HG03025 (cell line): Measurements from ENCODE around the gene PSIP1.
"Not testable (repeated sequence)": the region's sequence is repeated elsewhere in the genome, so short reads cannot be mapped to it uniquely, and the experiment has no call there.

Experiments
- ATAC-seq: cut with Tn5 transposase; IDR thresholded peaks from one replicate; pipeline ENCODE4 v1.9.1; 2021; ENCODE audit warnings: mild to moderate bottlenecking, moderate library complexity; ENCODE audit not compliant: unreplicated experiment, low FRiP score

The PSIP1 gene

DNA sequence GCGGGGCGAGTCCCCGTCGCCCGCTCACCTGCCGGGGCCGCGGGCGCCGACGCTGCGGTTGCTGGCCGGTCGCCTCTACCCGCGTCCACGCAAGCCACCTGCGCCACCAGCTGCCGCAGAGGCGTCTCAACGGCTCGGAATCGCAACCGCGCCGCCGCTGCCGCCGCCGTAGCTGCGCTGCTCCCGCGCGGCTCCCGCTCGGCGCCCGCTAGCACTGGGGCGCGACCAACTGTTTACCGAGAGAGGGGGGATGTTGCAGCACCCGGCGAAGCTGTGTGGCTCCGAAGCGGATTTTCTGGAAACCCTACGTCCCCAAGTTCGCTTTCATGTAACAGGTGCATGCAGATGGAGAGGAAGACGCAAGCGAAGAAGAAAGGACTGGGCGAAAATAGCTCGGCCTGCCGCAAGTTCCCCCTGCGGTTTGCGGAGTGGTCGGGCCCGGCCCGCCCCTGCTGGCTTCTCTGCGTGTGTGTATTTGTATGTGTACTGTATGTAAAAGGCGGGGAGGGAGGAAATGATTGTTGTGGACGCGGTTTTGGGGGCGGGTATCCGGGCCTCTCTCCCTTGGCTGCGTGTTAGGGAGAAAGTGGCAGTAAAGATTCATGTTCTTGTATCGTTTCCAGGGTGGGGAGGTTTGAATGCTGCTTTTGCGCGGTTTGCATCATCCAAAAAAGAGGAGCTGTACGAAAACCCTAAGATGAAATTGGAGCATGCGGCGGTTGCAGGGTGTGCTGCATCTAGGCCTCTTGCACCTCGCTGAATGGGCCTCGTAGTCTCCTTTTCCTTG, at the start of gene PSIP1:
TSS of gene PSIP1 (minus strand) at position 182 of the 787 bp plus-strand sequence. CDS start 782 bp downstream, outside the sequence.
- ATAC-seq, result peak; percentile 78

DNA sequence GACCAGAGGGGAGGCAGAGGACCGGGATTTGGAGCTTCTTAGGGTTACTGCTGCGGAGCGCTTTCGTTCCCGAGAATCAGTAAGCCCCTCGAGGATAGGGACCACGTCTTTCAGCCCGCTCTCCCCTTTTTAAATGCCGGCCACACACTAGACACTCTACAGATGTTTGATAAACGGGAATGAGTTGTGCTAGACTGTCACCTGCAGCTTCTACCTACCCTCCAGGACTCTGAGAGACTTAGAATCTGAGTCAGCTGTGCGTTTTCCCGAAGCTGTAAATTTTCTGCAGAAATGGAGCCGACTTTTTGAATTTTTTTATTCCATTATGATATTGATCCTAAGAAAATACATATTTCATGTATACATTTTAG, 42.7 kb upstream of the PSIP1 start:
- peak; percentile 19 for ATAC-seq

DNA sequence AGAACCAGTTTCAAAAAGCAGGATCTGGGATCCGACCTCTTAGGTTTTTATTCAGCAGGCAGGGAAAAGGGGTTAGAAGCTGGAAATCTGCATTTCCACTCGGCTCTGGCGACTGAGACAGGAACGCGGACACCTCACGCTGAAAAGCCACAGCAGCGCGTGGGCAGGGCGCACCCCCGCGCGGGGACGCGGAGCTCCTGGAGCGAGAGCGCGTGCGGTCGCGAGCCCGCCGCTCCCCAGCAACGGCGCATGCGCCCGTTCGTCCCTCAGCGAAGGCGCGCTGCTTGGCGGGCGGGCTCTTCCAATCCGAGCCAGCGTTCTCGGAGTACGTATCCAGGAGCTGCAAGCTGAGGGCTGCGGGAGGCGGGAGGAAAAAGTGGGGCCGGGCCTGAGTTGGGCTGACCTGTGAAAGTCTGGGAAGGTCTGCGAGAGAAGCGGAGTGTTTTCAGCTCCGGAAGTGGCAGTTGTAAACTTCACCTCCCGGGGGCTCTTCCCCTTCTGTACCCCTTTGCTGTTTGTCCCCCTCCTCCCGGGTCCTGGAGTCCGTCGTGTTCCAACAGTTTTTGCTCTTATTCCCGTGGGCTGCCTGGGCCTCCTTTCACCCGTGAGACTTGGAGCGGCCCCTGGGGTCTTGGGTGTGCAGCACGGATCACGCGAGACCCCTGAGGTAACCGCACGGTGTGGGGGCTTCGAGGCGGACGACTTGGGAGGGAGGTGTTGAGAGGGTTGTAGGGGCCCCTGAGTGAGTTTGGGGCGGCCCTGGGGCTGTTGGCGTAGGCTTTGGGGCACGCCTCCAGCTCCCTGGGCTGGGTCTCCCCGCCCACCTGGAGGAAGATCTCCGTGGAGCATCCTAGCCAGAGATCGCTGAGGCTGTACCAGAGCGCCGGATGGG, 42.1 kb upstream of the PSIP1 start, which contains the start of gene CCDC171:
TSS of gene CCDC171 (plus strand) at position 408 of the 892 bp plus-strand sequence. CDS start 11,046 bp downstream, outside the sequence.
- peak; percentile 79 for ATAC-seq

DNA sequence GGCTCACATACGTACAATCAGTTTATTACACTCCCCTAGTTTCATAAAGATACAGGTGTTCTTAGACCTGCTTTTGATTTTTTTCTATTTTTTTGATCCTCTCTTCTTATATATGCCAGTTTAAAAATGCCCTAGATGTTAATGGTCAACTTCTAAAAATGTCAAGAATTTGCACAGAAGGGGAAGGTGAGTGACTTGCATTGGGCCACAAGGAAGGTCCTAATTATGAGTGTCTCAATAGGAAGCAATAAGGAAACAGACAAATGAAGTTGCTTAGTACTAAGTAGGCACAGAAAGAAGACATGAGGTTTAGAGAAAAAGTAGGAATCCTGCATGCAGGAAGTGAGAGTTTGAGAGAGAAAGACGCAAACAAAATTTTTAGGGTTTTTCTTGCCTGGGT, 38.8 kb upstream of the PSIP1 start:
- ATAC-seq, result no peak

DNA sequence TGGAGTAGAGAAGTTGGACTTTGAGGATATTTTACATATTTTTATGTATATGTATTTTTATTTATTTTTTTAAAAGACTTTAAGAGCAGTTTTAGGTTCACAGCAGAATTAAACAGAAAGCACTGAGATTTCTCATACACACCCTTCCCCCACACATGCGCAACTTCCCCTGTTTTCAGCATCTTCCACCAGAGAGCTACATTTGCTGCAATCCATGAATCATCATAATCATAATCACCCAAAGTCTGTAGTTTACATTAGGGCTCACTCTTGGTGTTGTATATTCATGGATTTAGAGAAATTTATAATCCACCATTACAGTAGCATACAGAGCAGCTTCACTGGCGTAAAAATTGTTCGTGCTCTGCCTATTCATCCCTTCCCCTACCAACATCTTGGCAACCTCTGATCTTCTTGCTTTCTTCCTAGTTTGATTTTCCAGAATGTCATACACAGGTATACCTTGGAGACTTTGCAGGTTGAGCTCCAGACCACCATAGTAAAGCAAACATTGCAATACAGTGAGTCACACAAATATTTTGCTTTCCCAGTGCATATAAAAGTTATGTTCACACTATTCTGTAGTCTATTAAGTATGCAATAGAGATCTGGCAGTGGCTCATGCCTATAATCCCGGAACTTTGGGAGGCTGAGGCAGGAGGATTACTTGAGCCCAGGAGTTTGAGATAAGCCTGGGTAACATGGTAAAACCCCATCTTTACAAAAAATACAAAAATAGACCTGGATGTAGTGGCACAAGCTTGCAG, 32.5 kb upstream of the PSIP1 start:
- ATAC-seq, result no peak

DNA sequence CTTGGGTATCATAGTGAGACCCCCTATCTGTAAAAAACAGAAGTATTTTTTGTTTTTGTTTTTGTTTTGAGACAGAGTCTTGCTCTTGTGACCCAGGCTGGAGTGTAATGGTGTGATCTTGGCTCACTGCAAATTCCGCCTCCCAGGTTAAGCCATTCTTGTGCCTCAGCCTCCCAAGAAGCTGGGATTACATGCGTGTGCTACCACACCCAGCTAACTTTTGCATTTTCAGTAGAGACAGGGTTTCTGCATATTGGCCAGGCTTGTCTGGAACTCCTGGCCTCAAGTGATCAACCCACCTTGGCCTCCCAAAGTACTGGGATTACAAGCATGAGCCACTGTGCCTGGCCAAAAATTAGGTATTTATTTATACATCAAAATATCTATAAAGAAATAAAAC, 31.9 kb upstream of the PSIP1 start:
- no peak for ATAC-seq

DNA sequence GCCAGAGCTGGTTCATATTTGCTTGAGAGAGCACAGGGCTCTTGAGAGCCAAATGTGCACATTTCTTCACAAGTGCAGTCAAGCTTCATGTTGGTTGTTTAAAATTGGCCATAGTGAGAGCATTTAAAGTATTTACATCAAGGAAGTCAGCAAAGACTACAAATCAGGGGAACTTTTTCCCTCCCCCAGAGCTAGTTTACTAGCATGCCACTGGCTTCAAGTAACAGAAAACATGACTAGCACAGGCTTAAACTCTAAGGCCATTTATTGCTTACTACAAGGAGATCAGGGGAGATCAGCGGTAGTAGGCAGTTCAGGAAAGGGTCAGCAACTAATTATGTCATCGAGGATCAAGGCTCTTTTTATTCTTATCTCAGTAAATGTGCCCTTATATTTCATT, 31.1 kb upstream of the PSIP1 start:
- ATAC-seq, result no peak

DNA sequence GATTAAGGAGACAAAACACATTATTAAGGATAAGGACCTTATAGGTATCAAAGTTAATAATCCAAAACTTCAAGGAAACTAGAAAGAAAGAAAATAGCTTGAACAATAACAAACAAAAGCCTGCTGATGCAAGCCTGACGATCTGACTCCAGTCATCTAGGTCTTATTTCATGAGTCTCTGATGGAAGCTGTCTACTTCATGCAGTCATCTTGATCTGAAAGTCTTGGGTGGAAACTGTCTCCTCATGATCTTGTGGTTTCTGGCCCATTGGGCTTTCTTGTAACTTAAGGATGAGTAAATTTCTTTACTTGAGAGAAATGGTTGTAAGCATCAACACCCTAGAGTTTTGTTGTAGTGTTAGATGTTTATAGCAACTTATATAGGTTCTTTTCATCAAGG, 20.6 kb upstream of the PSIP1 start:
- ATAC-seq, result no peak

DNA sequence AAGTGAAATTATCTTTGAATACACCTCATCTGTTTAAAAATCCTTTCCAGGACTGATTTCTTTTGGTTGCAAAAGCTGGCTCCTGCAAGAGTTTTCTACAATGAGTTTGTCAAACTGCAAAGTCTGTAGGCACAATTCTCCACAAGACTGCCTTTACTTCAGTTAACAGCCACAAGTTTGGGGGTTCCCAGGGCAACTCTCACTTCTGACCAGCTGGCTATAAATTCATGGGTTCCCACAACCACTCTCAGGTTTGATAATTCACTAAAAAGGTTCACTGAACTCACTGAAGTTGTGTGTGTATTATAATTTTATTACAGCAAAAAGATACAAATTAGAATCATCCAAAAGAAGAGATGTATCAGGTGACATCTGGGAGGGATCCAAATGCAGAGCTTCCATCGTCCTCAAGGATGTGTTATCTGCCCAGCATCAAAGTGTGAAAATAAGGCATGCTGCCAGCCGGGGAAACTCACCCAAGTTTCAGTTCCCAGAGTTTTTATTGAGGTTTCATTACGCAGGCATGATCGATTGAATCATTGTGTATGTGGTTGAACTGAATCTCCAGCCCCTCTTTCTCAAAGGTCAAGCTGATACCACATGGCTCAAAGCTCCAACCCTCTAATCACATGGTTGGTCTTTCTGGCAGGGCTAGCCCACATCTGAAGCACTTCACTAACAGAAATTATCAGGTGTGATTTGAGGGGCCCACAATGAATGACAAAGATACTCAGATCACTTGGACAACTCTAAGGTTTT, 19.0 kb upstream of the PSIP1 start:
- peak; percentile 80 for ATAC-seq

DNA sequence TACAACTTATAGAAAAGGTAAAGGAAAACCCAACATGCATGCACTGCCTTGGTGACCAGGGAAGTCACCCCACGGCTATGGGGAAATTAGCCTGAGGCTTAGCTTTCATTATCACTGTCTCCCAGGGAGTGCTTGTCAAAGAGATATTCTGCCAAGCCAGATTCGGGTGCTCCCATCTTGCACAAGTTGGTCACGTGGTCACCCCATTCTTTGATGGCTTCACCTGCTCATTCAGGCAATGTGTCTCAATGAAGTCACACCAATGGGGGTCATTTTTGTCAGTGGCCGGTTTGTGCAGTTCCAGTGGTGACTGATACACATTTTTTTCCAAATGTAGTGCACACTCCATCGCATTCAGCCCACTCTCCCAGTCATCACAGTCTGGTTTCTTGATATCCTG, 16.3 kb upstream of the PSIP1 start:
- not testable (repeated sequence) for ATAC-seq

DNA sequence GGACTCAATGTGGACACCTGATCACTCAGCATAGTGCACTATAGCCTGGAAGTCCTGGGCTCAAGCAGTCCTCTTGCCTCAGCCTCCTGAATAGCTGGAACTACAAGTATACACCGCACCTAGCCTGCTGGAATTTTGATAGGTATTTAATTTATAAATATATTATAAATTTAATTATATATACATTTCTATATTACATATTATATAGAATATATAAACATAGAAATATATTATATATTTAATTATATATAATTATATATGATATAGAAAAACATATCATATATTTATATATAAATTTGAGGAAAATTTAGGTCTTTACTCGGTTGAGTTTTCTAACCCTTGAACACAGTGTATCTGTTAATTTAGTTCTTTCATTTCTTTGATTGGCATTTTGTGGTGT, 15.2 kb upstream of the PSIP1 start:
- ATAC-seq, result no peak

DNA sequence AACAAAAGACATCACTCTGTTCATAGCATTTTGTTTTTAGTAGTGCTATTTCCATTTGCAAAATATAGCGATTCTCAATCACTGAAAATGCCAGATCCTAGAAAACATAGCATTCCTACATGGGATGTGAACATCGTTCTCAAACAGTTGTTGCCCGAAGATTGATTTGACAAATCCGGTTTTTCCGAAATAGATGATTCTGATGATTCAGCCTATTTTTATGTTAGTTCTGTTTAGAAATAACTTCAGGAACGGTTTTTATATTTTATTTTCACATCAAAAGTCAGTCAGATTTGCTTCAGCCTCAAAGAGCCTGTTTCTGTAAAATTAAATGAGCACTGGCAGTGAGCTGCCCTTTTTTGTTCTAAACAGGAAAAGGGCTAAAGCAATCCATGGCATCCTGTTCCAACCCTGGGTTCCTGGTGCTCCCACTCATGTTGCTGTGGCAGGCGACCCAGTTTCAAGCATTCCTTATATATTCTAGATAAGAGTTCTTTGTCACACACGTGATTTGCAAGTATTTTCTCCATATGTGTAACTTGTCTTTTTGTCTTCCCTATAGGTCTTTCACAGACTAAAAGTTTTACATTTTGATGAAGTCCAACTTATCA, 14.2 kb upstream of the PSIP1 start:
- ATAC-seq, result no peak

DNA sequence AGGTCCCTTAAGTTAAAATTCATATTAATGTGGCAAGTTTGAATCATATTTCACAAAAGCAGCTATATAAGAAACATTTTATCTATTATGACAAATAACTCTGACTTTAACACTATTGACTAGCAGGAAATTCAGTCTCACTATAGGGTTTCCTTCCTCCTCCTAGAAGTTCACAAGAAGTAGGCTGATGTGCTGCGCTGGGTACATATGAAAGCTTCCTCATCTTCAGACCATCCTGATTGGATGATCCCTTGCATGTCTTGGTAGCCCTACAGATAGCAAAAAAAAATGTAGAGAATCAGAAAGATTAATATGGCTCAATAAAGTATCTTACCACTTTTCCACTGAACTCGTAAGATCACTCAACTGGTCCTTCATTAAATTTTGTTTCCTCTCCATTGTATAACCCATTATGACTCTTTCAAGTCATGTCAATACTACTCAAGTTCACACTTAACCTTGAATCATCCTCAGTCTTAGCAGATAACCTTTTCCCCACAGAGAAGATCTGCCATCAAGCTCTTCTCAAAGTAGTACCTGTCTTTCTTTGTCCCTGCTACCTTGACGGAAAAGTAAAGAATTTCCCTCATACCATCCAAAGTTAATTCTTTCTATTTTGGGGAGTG, 11.5 kb upstream of the PSIP1 start:
- ATAC-seq, result no peak

DNA sequence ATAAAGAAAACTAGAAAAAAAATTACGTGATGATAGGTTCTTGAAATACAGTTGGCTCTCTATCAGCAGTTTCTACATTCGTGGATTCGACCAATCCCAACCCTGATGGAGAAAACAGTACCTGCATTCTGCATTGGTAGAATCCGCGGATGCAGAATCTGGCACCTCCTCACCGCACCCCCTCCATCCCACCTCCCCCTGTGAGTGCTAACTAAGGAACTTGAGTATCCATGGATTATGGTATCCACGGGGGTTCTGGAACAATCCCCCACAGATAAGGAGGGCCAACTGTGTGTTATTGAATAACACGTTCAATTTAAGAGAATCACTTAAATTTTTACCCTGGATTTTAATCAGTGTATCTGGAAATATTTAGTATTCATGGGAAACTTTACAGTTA, 10.5 kb upstream of the PSIP1 start:
- ATAC-seq, result no peak

DNA sequence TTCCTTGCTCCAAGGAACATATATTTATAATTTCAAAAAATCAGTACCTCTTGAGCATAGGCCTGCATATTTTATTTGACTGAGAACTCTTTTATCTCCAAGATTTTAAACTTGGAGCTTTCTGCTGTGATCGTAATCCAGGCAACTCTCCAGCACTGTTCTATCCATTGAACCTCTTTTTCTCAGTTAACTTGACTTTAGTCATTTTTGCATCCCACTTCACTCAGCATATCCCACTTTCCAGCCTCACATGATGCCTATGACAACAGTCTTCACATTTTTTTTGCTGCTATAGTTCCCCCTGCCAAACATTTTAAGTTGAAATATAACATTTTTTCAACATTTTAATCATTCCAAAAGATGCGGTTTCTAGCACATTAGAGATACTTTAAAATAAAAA, 9.1 kb upstream of the PSIP1 start:
- ATAC-seq, result no peak

DNA sequence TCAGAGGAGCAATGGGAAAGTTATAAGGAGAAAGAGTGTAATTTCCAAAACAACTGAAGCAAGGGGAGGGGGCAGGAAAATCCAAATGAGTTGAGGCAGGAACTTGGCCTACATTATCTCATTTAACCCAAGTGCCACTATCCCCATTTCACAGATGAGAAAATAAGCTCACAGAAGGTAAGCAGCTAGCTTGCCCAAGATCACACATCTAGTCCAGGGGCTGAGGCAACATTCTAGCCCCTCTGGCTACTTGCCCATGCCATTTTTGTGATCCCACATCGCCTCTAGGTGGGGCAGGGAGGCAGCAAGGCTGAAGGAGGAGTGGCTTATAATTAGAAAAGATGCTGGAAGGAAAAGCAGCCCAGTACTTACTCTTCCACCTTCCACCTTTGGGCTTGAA, 2.6 kb upstream of the PSIP1 start:
- no peak for ATAC-seq

DNA sequence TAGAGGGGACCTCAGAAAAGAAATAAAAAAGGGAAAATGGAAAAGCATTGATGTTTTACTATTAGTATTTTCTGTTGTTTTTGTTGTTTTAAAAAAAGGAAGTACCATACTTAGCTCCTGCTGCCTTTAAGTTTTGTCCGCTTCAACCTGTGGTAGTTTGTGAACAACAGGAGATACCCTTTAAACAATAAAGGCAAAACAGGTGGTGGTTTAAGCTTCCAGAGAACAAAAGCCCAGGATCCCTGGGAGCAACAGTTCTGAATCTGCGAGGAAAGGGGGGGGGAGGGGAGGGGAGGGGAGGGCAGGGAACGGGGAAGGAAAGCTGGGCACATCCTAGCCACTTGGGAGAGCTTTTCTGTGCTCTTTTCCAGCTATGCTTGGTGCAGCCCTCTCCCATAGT, 2.1 kb upstream of the PSIP1 start:
- ATAC-seq, result no peak

DNA sequence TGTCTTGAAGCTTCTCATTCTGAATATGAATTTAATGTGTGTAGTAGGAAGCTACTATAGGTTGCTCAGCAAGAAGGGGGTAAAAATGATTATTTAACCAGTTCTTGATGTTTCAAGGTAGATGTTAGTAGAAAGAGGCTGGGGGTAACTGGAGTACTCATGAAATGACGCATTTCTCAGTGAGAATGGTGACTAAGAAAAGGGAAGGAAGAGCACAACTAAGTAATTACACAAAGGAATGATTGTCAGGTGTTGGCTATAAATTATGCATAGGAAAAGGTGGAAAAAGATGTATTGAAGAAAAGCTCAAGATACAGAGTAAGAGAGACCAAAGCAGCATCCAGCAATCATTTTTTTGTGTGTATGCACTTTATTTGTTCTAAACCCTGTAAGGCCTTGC, 1.4 kb upstream of the PSIP1 start:
- no peak for ATAC-seq
